ENCODE data around the gene EN2.

GRCh38 chr7:155416646-155417380, 41.1 kb upstream of the EN2 start:
- TF ChIP-seq CTCF (IDR thresholded peaks at IDR 0.05) (no peak), ZFX (IDR thresholded peaks at IDR 0.05; ENCODE audit: borderline replicate concordance) (no peak)
